MM.1S (cell line): ENCODE measurements around the gene UBE2U.

Experiments used
- EZH2 ChIP-seq: fragments of 300-600 bp; sonication (generic); optimal IDR thresholded peaks from 2 replicates; pipeline ENCODE3; 2017; ENCODE audit warnings: low read depth, mild to moderate bottlenecking, antibody characterized with exemption, low read length, mixed read lengths
- TF ChIP-seq, protein P1 (sequence below): fragments of 300-600 bp; sonication (generic); IDR thresholded peaks from 2 replicates; pipeline ENCODE4 v1.5.1; 2016; ENCODE audit warnings: antibody characterized with exemption, low read length, mixed read lengths

DNA sequence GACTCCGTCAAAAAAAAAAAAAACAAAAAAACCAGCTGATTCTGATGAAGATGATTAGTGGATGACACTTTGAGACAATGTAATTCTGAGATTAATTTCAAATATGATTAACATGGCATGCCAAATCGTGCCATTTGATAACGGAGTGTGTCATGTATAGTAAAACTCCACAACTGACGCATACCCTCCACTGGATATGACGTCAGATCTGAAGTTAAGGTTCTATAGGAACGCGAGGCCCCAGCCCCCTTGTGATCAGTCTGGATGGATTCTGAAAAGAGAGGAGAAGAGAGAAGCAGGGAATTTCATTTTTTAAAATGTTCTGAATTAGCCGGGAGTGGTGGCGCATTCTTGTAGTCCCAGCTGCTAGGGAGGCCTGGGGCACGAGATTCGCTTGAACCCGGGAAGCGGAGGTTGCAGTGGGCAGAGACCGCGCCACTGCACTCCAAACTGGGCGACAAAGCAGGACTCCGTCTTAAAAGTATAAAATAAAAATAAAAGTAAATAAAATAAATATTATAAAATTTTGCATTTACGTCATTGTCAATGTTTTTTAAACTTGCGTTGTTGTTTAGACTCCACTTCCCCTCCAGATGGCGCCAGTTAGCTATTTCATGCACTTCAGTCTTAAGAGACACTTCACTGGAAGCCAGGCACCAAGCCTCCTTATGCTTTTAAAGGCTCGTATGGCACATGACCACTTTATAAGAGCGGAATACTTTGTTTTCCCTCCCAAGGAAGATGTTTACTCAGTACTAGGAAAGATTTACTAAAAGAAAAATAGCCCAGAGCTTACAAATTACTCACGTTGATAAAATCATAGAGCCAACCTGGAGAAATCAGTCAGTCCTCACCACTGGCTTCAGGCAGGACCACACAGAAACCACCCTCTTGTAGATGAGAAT is 65.5 kb downstream of the UBE2U start:
- TF ChIP-seq, protein P1, sequence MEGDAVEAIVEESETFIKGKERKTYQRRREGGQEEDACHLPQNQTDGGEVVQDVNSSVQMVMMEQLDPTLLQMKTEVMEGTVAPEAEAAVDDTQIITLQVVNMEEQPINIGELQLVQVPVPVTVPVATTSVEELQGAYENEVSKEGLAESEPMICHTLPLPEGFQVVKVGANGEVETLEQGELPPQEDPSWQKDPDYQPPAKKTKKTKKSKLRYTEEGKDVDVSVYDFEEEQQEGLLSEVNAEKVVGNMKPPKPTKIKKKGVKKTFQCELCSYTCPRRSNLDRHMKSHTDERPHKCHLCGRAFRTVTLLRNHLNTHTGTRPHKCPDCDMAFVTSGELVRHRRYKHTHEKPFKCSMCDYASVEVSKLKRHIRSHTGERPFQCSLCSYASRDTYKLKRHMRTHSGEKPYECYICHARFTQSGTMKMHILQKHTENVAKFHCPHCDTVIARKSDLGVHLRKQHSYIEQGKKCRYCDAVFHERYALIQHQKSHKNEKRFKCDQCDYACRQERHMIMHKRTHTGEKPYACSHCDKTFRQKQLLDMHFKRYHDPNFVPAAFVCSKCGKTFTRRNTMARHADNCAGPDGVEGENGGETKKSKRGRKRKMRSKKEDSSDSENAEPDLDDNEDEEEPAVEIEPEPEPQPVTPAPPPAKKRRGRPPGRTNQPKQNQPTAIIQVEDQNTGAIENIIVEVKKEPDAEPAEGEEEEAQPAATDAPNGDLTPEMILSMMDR, result peak; percentile 56
- no peak for TF ChIP-seq EZH2
